Dendritic cell treated with granulocyte-macrophage colony-stimulating factor and Interleukin-4, amounts not matched to agents 40 ng/mL and 50 ng/mL, for 4 days (primary cell): ENCODE data around the gene UNC5B.
A peak's percentile ranks its signal among the peaks of the same experiment; 100 is the strongest.
"Not testable (repeated sequence)": the region's sequence is repeated elsewhere in the genome, so short reads cannot be mapped to it uniquely, and the experiment has no call there.

Experiments used
- H3K27ac Mint-ChIP-seq: one replicate; pipeline ENCODE4 v1.8.0; 2022; ENCODE audit warnings: mild to moderate bottlenecking, mixed read lengths
- H3K27me3 Mint-ChIP-seq: one replicate; pipeline ENCODE4 v1.8.0; 2022; ENCODE audit warnings: mild to moderate bottlenecking, mixed read lengths
- H3K36me3 Mint-ChIP-seq: one replicate; pipeline ENCODE4 v1.8.0; 2022; ENCODE audit warnings: low read depth, mixed read lengths
- H3K4me1 Mint-ChIP-seq: one replicate; pipeline ENCODE4 v1.8.0; 2022; ENCODE audit warnings: low read depth, mixed read lengths
- H3K4me3 Mint-ChIP-seq: one replicate; pipeline ENCODE4 v1.8.0; 2022; ENCODE audit warnings: mild to moderate bottlenecking, moderate library complexity, mixed read lengths
- H3K9me3 Mint-ChIP-seq: one replicate; pipeline ENCODE4 v1.8.0; 2022; ENCODE audit warnings: mixed read lengths
- intact Hi-C: fragments of 100-400 bp; cut with micrococcal nuclease; formaldehyde crosslinking; loops from one replicate; pipeline ENCODE4 v1.15.0; 2022

UNC5B gene

GRCh38 chr10:71213127-71213621 is 804 bp downstream of the UNC5B start:
- Mint-ChIP-seq H3K36me3 (no peaks in the 10 kb centered on the region), H3K4me1 (peaks cover 48% of the 10 kb centered on the region), H3K9me3 (no peaks in the 10 kb centered on the region), H3K4me3 (peak overlapping the region; percentile 76), H3K27ac (no peak overlapping the region), H3K27me3 (peaks cover 84% of the 10 kb centered on the region)
- intact Hi-C loops = loop anchor here (2.0 kb wide), 1 partner anchor 22 kb away; no protein-coding TSS in a partner anchor

- no peaks in the 10 kb centered on the region for H3K36me3 Mint-ChIP-seq
- peaks cover 47% of the 10 kb centered on the region for H3K4me1 Mint-ChIP-seq
- peak overlapping the region; percentile 57 for H3K4me3 Mint-ChIP-seq
- intact Hi-C loops = loop anchor here (2.0 kb wide), 1 partner anchor 21 kb away; no protein-coding TSS in a partner anchor
- no peak overlapping the region for H3K27ac Mint-ChIP-seq
- H3K27me3 Mint-ChIP-seq = peaks cover 91% of the 10 kb centered on the region
- no peaks in the 10 kb centered on the region for H3K9me3 Mint-ChIP-seq
Measured at GRCh38 chr10:71213761-71214440, 1.5 kb downstream of the UNC5B start.

GRCh38 chr10:71214641-71215559 is 2.5 kb downstream of the UNC5B start:
- Mint-ChIP-seq H3K9me3 (no peaks in the 10 kb centered on the region), H3K4me3 (no peak overlapping the region), H3K27me3 (peaks cover 89% of the 10 kb centered on the region), H3K4me1 (peaks cover 46% of the 10 kb centered on the region), H3K36me3 (no peaks in the 10 kb centered on the region), H3K27ac (no peak overlapping the region)
- intact Hi-C loops = no loop called here

GRCh38 chr10:71216363-71216695 is 4.0 kb downstream of the UNC5B start:
- H3K4me3 Mint-ChIP-seq = no peak overlapping the region
- H3K36me3 Mint-ChIP-seq = no peaks in the 10 kb centered on the region
- peak overlapping the region; percentile 55 for H3K27ac Mint-ChIP-seq
- peaks cover 88% of the 10 kb centered on the region for H3K27me3 Mint-ChIP-seq
- no peaks in the 10 kb centered on the region for H3K9me3 Mint-ChIP-seq
- H3K4me1 Mint-ChIP-seq = peaks cover 46% of the 10 kb centered on the region
- intact Hi-C loops = no loop called here

GRCh38 chr10:71216751-71217265 is 4.4 kb downstream of the UNC5B start:
- peaks cover 83% of the 10 kb centered on the region for H3K27me3 Mint-ChIP-seq
- H3K4me3 Mint-ChIP-seq = peak overlapping the region; percentile 66
- no peaks in the 10 kb centered on the region for H3K9me3 Mint-ChIP-seq
- H3K4me1 Mint-ChIP-seq = peaks cover 46% of the 10 kb centered on the region
- intact Hi-C loops = no loop called here
- H3K27ac Mint-ChIP-seq = peak overlapping the region; percentile 55
- no peaks in the 10 kb centered on the region for H3K36me3 Mint-ChIP-seq

GRCh38 chr10:71217266-71218045 is 5.1 kb downstream of the UNC5B start:
- Mint-ChIP-seq H3K9me3 (no peaks in the 10 kb centered on the region), H3K4me3 (peak overlapping the region; percentile 66), H3K4me1 (peaks cover 46% of the 10 kb centered on the region), H3K27ac (peak overlapping the region; percentile 55), H3K27me3 (peaks cover 80% of the 10 kb centered on the region), H3K36me3 (no peaks in the 10 kb centered on the region)
- intact Hi-C loops = no loop called here

- peaks cover 79% of the 10 kb centered on the region for H3K27me3 Mint-ChIP-seq
- H3K36me3 Mint-ChIP-seq = no peaks in the 10 kb centered on the region
- intact Hi-C loops = no loop called here
- peak overlapping the region; percentile 66 for H3K4me3 Mint-ChIP-seq
- H3K4me1 Mint-ChIP-seq = peaks cover 41% of the 10 kb centered on the region
- peak overlapping the region; percentile 55 for H3K27ac Mint-ChIP-seq
- H3K9me3 Mint-ChIP-seq = no peaks in the 10 kb centered on the region
Measured at GRCh38 chr10:71218046-71218650, 5.8 kb downstream of the UNC5B start.

GRCh38 chr10:71218651-71219050 is 6.3 kb downstream of the UNC5B start:
- Mint-ChIP-seq H3K4me3 (no peak overlapping the region), H3K27ac (no peak overlapping the region), H3K4me1 (peaks cover 36% of the 10 kb centered on the region), H3K27me3 (peaks cover 76% of the 10 kb centered on the region), H3K36me3 (no peaks in the 10 kb centered on the region), H3K9me3 (no peaks in the 10 kb centered on the region)
- intact Hi-C loops = no loop called here

- Mint-ChIP-seq H3K4me1 (peaks cover 28% of the 10 kb centered on the region), H3K27me3 (peaks cover 68% of the 10 kb centered on the region)
- H3K36me3 Mint-ChIP-seq, H3K27ac Mint-ChIP-seq, intact Hi-C loops, H3K4me3 Mint-ChIP-seq, H3K9me3 Mint-ChIP-seq: not testable (repeated sequence)
Measured at GRCh38 chr10:71219236-71219917, 7.0 kb downstream of the UNC5B start.

GRCh38 chr10:71219918-71220688 is 7.7 kb downstream of the UNC5B start:
- no peaks in the 10 kb centered on the region for H3K36me3 Mint-ChIP-seq

GRCh38 chr10:71220689-71221540 is 8.5 kb downstream of the UNC5B start:
- Mint-ChIP-seq H3K27ac (no peak overlapping the region), H3K36me3 (no peaks in the 10 kb centered on the region), H3K27me3 (peaks cover 60% of the 10 kb centered on the region), H3K9me3 (no peaks in the 10 kb centered on the region), H3K4me3 (no peak overlapping the region), H3K4me1 (peaks cover 20% of the 10 kb centered on the region)
- intact Hi-C loops = no loop called here

More at GRCh38 chr10:71219918-71220688, 7.7 kb downstream of the UNC5B start:
- H3K4me1 Mint-ChIP-seq = peaks cover 26% of the 10 kb centered on the region
- H3K27me3 Mint-ChIP-seq = peaks cover 62% of the 10 kb centered on the region
- no peak overlapping the region for H3K4me3 Mint-ChIP-seq
- H3K27ac Mint-ChIP-seq = no peak overlapping the region
- no peaks in the 10 kb centered on the region for H3K9me3 Mint-ChIP-seq
- intact Hi-C loops = no loop called here
